Sigmoid colon (tissue), 4 donors: ENCODE data around the gene GREB1.

Experiments used
- CTCF ChIP-seq, 4 experiments: fragments of 450-650 bp in 3 of 4; fragments of 200-600 bp in 1 of 4; IDR thresholded peaks; one replicate each; pipeline ENCODE4 v1.5.1; 2016 to 2019; ENCODE audit warnings: antibody characterized with exemption in 4 of 4, mild to moderate bottlenecking in 3 of 4, moderate library complexity in 2 of 4
- POLR2A ChIP-seq, 2 donors: fragments of 450-650 bp; IDR thresholded peaks; one replicate each; pipeline ENCODE4 v1.6.1; 2016; ENCODE audit warnings: antibody characterized with exemption in 2 of 2, mild to moderate bottlenecking in 2 of 2, moderate library complexity in 2 of 2
- POLR2AphosphoS5 ChIP-seq, 4 donors: sonication (generic); formaldehyde crosslinking; IDR thresholded peaks; one replicate each; pipeline ENCODE4 v1.6.1; 2017; ENCODE audit warnings: antibody characterized with exemption in 4 of 4

GRCh38 chr2:11582612-11582861 is 48.7 kb downstream of the GREB1 start:
- TF ChIP-seq CTCF (IDR thresholded peaks at IDR 0.05): no peak
- no peak for TF ChIP-seq POLR2A (IDR thresholded peaks at IDR 0.05)
- no peak for TF ChIP-seq POLR2AphosphoS5 (IDR thresholded peaks at IDR 0.05)
